ENCODE results near the gene GDAP1L1.
A peak's percentile ranks its signal among the peaks of the same experiment; 100 is the strongest.

GDAP1L1 gene

DNA sequence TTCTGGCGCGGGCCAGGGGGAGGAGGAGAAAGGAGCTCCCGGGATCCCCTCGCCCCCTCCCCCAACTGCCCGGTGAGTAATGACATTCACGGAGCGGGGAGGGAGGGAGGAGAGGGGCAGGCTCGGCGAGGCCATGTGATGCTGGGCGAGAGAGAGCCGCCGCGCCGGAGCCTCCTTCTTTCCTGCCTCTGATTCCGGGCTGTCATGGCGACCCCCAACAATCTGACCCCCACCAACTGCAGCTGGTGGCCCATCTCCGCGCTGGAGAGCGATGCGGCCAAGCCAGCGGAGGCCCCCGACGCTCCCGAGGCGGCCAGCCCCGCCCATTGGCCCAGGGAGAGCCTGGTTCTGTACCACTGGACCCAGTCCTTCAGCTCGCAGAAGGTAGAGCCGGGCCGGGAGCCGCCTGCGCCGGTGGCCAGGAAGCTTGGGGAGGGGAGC lies at the start of gene GDAP1L1:
GDAP1L1 (plus strand) TSS at position 178 of the 441 bp plus-strand sequence; CDS start at position 205, 27 bp downstream.
- Histone ChIP-seq H3K27ac (peak within 1 kb of the TSS; percentile 75), H3K9me3 (ENCODE audit: control insufficient read depth, low read length) (no peaks in the 10 kb centered on the region), H3K27me3 (ENCODE audit: control insufficient read depth, insufficient read depth, low read length) (no peaks in the 10 kb centered on the region), H3K79me2 (peaks cover 18% of the 10 kb centered on the region), H3K36me3 (ENCODE audit: control insufficient read depth, insufficient read depth, low read length) (no peaks in the 10 kb centered on the region), H3K4me2 (ENCODE audit: low read length) (peak within 1 kb of the TSS; percentile 38), H3K9ac (peak within 1 kb of the TSS; percentile 55), H2AFZ (peak within 1 kb of the TSS; percentile 91), H3K4me3 (ENCODE audit: low read depth, low read length) (no peak within 1 kb of the TSS), H3K4me1 (peaks cover 12% of the 10 kb centered on the region)
- TF ChIP-seq, protein P1, sequence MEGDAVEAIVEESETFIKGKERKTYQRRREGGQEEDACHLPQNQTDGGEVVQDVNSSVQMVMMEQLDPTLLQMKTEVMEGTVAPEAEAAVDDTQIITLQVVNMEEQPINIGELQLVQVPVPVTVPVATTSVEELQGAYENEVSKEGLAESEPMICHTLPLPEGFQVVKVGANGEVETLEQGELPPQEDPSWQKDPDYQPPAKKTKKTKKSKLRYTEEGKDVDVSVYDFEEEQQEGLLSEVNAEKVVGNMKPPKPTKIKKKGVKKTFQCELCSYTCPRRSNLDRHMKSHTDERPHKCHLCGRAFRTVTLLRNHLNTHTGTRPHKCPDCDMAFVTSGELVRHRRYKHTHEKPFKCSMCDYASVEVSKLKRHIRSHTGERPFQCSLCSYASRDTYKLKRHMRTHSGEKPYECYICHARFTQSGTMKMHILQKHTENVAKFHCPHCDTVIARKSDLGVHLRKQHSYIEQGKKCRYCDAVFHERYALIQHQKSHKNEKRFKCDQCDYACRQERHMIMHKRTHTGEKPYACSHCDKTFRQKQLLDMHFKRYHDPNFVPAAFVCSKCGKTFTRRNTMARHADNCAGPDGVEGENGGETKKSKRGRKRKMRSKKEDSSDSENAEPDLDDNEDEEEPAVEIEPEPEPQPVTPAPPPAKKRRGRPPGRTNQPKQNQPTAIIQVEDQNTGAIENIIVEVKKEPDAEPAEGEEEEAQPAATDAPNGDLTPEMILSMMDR (IDR thresholded peaks at IDR 0.05) = no peak

DNA sequence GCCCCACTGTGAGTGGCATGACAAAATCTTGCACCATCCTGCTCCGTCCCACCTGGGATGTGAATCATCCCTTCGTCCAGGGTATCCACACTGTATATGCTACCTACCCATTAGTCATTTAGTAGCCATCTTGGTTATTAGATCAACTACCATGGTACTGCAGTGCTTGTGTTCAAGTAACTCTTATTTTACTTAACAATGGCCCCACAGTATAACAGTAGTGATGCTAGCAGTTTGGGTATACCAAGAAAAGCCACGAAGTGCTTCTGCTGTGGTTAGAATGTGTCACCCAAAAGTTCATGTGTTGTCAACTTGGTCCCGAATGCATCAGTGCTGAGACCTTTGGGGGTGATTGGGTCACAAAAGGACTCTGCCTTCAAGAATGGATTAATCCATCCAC lies 48.2 kb upstream of the GDAP1L1 start:
- peaks cover 9% of the 10 kb centered on the region for H3K79me2 ChIP-seq
- H3K4me2 ChIP-seq (ENCODE audit: low read length) = no peak overlapping the region
- no peaks in the 10 kb centered on the region for H3K4me1 ChIP-seq
- H3K9me3 ChIP-seq (ENCODE audit: control insufficient read depth, low read length) = no peaks in the 10 kb centered on the region
- H3K9ac ChIP-seq = no peak overlapping the region
- H2AFZ ChIP-seq = no peak overlapping the region
- H3K36me3 ChIP-seq (ENCODE audit: control insufficient read depth, insufficient read depth, low read length) = no peaks in the 10 kb centered on the region
- H3K27me3 ChIP-seq (ENCODE audit: control insufficient read depth, insufficient read depth, low read length) = no peaks in the 10 kb centered on the region
- no peak overlapping the region for H3K27ac ChIP-seq
- H3K4me3 ChIP-seq (ENCODE audit: low read depth, low read length) = no peak overlapping the region
- TF ChIP-seq, protein P1 (IDR thresholded peaks at IDR 0.05) = no peak

DNA sequence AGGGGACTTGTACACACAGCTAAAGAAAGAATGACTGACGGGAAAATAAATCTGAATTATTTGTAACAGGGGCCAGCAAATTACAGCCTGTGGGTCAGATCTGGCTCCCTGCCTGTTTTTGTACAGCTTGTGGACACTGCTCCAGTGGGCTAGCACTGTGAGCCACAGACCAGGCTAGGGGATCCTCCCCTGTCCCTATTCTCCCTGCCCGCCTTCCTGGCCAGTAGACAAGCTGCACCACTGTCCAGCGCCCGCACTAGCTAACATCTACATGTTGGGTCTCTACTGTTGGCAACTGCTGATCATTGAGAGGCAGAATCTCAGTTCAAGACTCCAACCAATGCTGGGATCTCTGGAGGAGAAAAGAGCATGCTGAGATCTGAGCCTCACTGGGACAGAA lies 47.2 kb upstream of the GDAP1L1 start:
- Histone ChIP-seq H3K79me2 (peaks cover 9% of the 10 kb centered on the region), H3K4me1 (no peaks in the 10 kb centered on the region), H3K4me3 (ENCODE audit: low read depth, low read length) (no peak overlapping the region), H3K27me3 (ENCODE audit: control insufficient read depth, insufficient read depth, low read length) (no peaks in the 10 kb centered on the region), H3K36me3 (ENCODE audit: control insufficient read depth, insufficient read depth, low read length) (no peaks in the 10 kb centered on the region), H3K9me3 (ENCODE audit: control insufficient read depth, low read length) (no peaks in the 10 kb centered on the region), H3K4me2 (ENCODE audit: low read length) (no peak overlapping the region), H2AFZ (no peak overlapping the region), H3K27ac (no peak overlapping the region), H3K9ac (no peak overlapping the region)
- TF ChIP-seq, protein P1 (IDR thresholded peaks at IDR 0.05) = no peak

DNA sequence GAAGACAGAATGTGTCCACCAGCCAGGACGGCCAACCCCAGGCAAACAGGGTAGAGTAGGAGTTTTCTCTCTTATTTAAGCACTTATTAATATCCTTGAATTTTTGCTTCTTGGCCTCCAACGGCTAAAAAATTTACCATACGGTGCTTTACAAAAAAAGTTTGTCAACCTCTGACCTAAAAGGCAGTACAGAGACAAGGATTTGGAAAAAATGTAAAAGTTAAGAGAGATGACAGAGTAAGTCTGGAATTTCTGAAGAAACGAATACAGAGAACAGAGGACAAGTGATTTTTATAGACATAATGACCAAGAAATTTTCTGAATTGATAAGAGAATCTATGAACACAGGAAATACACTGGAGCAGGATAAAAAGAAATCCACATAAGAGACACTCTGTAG lies 46.7 kb upstream of the GDAP1L1 start:
- Histone ChIP-seq H3K4me2 (ENCODE audit: low read length) (no peak overlapping the region), H3K4me3 (ENCODE audit: low read depth, low read length) (no peak overlapping the region), H3K27ac (no peak overlapping the region), H3K27me3 (ENCODE audit: control insufficient read depth, insufficient read depth, low read length) (no peaks in the 10 kb centered on the region), H2AFZ (no peak overlapping the region), H3K36me3 (ENCODE audit: control insufficient read depth, insufficient read depth, low read length) (no peaks in the 10 kb centered on the region), H3K79me2 (peaks cover 11% of the 10 kb centered on the region), H3K9me3 (ENCODE audit: control insufficient read depth, low read length) (no peaks in the 10 kb centered on the region), H3K9ac (no peak overlapping the region), H3K4me1 (no peaks in the 10 kb centered on the region)
- TF ChIP-seq, protein P1 (IDR thresholded peaks at IDR 0.05) = no peak

DNA sequence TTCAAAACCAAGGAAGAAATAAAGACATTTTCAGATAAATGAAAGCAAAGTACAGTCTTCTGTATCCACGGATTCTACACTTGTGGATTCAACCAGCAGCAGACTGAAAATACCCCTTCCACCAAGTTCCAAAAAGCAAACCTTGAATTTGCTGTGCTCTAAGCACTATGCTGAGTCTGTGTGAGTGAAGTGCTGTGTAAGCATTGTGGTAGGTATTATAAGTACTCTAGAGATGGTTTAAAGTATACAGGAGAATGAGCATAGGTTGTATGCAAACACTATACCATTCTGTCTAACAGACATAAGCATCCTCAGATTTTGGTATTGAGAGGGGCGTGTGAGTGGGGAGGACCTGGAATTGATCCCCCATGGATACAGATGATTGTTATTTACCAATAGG lies 46.1 kb upstream of the GDAP1L1 start:
- no peaks in the 10 kb centered on the region for H3K4me1 ChIP-seq

More for the DNA sequence above, 46.1 kb upstream of the GDAP1L1 start:
- Histone ChIP-seq H3K9me3 (ENCODE audit: control insufficient read depth, low read length) (no peaks in the 10 kb centered on the region), H3K27me3 (ENCODE audit: control insufficient read depth, insufficient read depth, low read length) (no peaks in the 10 kb centered on the region), H3K4me2 (ENCODE audit: low read length) (no peak overlapping the region), H3K36me3 (ENCODE audit: control insufficient read depth, insufficient read depth, low read length) (no peaks in the 10 kb centered on the region), H3K4me3 (ENCODE audit: low read depth, low read length) (no peak overlapping the region), H2AFZ (no peak overlapping the region), H3K79me2 (peaks cover 12% of the 10 kb centered on the region), H3K27ac (no peak overlapping the region), H3K9ac (no peak overlapping the region)
- TF ChIP-seq, protein P1 (IDR thresholded peaks at IDR 0.05) = no peak
